ENCODE results near the gene MCTP1.

Gene MCTP1

GRCh38 chr5:95027151-95027721 lies 257.7 kb downstream of the MCTP1 start:
- peak overlapping the region; percentile 63 for H3K9ac ChIP-seq (ENCODE audit: low read depth, low read length, poor library complexity, severe bottlenecking)
- peak overlapping the region; percentile 38; the same call in 1 of the 2 replicates for H2AFZ ChIP-seq (ENCODE audit: low read length)
- TF ChIP-seq EZH2phosphoT487 (IDR thresholded peaks at IDR 0.05; ENCODE audit: borderline replicate concordance) (no peak), CTCF (conservative IDR thresholded peaks at IDR 0.05; ENCODE audit: low read length) (no peak)
- H3K4me2 ChIP-seq (ENCODE audit: low read depth, low read length, poor library complexity, severe bottlenecking): peak overlapping the region; percentile 83
- H3F3A ChIP-seq (ENCODE audit: low read depth): peaks cover 19% of the 10 kb centered on the region
- 0 out of 2 replicates have a peak, but pooled peaks cover 3% of the 10 kb centered on the region for H3K9me3 ChIP-seq (ENCODE audit: insufficient read depth, low read depth, low read length)
- H3K27me3 ChIP-seq (ENCODE audit: insufficient read depth, low read length, poor library complexity, severe bottlenecking): no peaks in the 10 kb centered on the region
- no peaks in the 10 kb centered on the region for H3K36me3 ChIP-seq (ENCODE audit: insufficient read depth, low read length)
- peak overlapping the region; percentile 65 for H3K4me3 ChIP-seq (ENCODE audit: low read length, poor library complexity, severe bottlenecking)
- peaks cover 87% of the 10 kb centered on the region for H3K4me1 ChIP-seq (ENCODE audit: insufficient read depth, low read length, poor library complexity, severe bottlenecking)
- H4K20me1 ChIP-seq (ENCODE audit: insufficient read depth, low read length, poor library complexity, severe bottlenecking): no peaks in the 10 kb centered on the region
- H3K79me2 ChIP-seq (ENCODE audit: insufficient read depth, low read length): peaks cover 28% of the 10 kb centered on the region
- no peaks in the 10 kb centered on the region for H3K9me2 ChIP-seq (replicated peaks; ENCODE audit: low read depth, low read length)

GRCh38 chr5:95026718-95027117 lies 258.2 kb downstream of the MCTP1 start:
- H3F3A ChIP-seq (ENCODE audit: low read depth): peaks cover 19% of the 10 kb centered on the region
- no peaks in the 10 kb centered on the region for H3K9me2 ChIP-seq (replicated peaks; ENCODE audit: low read depth, low read length)
- TF ChIP-seq CTCF (conservative IDR thresholded peaks at IDR 0.05; ENCODE audit: low read length) (no peak), EZH2phosphoT487 (IDR thresholded peaks at IDR 0.05; ENCODE audit: borderline replicate concordance) (no peak)
- no peak overlapping the region for H2AFZ ChIP-seq (ENCODE audit: low read length)
- peaks cover 92% of the 10 kb centered on the region for H3K4me1 ChIP-seq (ENCODE audit: insufficient read depth, low read length, poor library complexity, severe bottlenecking)
- peak overlapping the region; percentile 63 for H3K9ac ChIP-seq (ENCODE audit: low read depth, low read length, poor library complexity, severe bottlenecking)
- no peaks in the 10 kb centered on the region for H3K36me3 ChIP-seq (ENCODE audit: insufficient read depth, low read length)
- peak overlapping the region; percentile 65 for H3K4me3 ChIP-seq (ENCODE audit: low read length, poor library complexity, severe bottlenecking)
- H4K20me1 ChIP-seq (ENCODE audit: insufficient read depth, low read length, poor library complexity, severe bottlenecking): no peaks in the 10 kb centered on the region
- H3K9me3 ChIP-seq (ENCODE audit: insufficient read depth, low read depth, low read length): no peaks in the 10 kb centered on the region
- H3K27me3 ChIP-seq (ENCODE audit: insufficient read depth, low read length, poor library complexity, severe bottlenecking): no peaks in the 10 kb centered on the region
- H3K4me2 ChIP-seq (ENCODE audit: low read depth, low read length, poor library complexity, severe bottlenecking): peak overlapping the region; percentile 83
- peaks cover 33% of the 10 kb centered on the region for H3K79me2 ChIP-seq (ENCODE audit: insufficient read depth, low read length)

GRCh38 chr5:95022967-95023695 lies 261.8 kb downstream of the MCTP1 start:
- Histone ChIP-seq H2AFZ (ENCODE audit: low read length) (no peak overlapping the region), H3K9me2 (replicated peaks; ENCODE audit: low read depth, low read length) (no peaks in the 10 kb centered on the region), H3K36me3 (ENCODE audit: insufficient read depth, low read length) (no peaks in the 10 kb centered on the region), H3K4me2 (ENCODE audit: low read depth, low read length, poor library complexity, severe bottlenecking) (peak overlapping the region; percentile 47), H3K4me1 (ENCODE audit: insufficient read depth, low read length, poor library complexity, severe bottlenecking) (peaks cover 70% of the 10 kb centered on the region), H3K9ac (ENCODE audit: low read depth, low read length, poor library complexity, severe bottlenecking) (peak overlapping the region; percentile 26), H3K4me3 (ENCODE audit: low read length, poor library complexity, severe bottlenecking) (peak overlapping the region; percentile 6), H3F3A (ENCODE audit: low read depth) (peaks cover 16% of the 10 kb centered on the region), H3K79me2 (ENCODE audit: insufficient read depth, low read length) (peaks cover 16% of the 10 kb centered on the region; the same call in 1 of the 2 replicates), H3K9me3 (ENCODE audit: insufficient read depth, low read depth, low read length) (no peaks in the 10 kb centered on the region), H4K20me1 (ENCODE audit: insufficient read depth, low read length, poor library complexity, severe bottlenecking) (no peaks in the 10 kb centered on the region), H3K27me3 (ENCODE audit: insufficient read depth, low read length, poor library complexity, severe bottlenecking) (no peaks in the 10 kb centered on the region)
- TF ChIP-seq EZH2phosphoT487 (IDR thresholded peaks at IDR 0.05; ENCODE audit: borderline replicate concordance) (no peak), CTCF (conservative IDR thresholded peaks at IDR 0.05; ENCODE audit: low read length) (no peak)
